ENCODE data around the gene MCU.

MCU gene

DNA sequence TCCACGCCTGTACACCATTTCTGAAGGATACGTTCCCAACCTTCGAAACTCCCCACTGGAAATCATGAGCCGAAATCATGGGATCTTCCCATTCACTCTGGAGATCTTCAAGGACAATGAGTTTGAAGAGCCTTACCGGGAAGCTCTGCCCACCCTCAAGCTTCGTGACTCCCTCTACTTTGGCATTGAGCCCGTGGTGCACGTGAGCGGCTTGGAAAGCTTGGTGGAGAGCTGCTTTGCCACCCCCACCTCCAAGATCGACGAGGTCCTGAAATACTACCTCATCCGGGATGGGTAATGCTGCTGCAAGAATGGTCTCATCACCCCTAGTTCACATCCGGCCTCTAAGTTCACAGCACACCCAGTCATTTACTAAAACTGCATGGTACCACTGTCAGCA lies 232.4 kb downstream of the MCU start:
- TF ChIP-seq, protein P1, sequence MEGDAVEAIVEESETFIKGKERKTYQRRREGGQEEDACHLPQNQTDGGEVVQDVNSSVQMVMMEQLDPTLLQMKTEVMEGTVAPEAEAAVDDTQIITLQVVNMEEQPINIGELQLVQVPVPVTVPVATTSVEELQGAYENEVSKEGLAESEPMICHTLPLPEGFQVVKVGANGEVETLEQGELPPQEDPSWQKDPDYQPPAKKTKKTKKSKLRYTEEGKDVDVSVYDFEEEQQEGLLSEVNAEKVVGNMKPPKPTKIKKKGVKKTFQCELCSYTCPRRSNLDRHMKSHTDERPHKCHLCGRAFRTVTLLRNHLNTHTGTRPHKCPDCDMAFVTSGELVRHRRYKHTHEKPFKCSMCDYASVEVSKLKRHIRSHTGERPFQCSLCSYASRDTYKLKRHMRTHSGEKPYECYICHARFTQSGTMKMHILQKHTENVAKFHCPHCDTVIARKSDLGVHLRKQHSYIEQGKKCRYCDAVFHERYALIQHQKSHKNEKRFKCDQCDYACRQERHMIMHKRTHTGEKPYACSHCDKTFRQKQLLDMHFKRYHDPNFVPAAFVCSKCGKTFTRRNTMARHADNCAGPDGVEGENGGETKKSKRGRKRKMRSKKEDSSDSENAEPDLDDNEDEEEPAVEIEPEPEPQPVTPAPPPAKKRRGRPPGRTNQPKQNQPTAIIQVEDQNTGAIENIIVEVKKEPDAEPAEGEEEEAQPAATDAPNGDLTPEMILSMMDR (conservative IDR thresholded peaks at IDR 0.05; ENCODE audit: low read depth, low read length) = no peak

DNA sequence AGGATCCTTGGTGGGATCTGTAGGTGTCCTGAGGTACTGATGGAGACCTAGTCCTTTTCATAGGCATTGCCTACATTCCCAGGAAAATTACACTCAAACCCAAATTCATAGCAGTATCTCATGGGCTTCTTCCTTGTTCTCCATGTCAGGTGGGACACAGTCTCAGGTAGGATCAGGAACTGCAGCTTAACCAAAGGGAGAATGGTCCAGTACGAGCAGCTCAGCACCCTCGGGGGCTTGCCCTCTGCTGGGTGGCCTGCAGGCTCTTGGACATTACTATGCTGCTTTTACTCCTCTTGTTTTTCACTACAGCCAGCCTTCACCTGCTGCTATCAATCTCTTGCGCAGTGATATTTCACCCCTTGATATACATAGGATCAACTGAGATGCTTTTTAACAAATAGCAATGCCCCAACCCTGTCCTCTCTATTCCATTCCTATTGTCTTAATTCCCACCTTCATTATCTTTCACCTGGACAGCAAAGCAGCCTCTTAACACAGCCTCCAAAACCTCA lies 234.1 kb downstream of the MCU start:
- H3K27ac ChIP-seq = no peak overlapping the region
- H2AFZ ChIP-seq (ENCODE audit: low read depth) = no peak overlapping the region
- no peaks in the 10 kb centered on the region for H3K27me3 ChIP-seq (ENCODE audit: insufficient read depth, low read depth)
- H4K20me1 ChIP-seq (ENCODE audit: insufficient read depth) = no peaks in the 10 kb centered on the region
- H3K4me2 ChIP-seq = no peak overlapping the region
- no peaks in the 10 kb centered on the region for H3K4me1 ChIP-seq (ENCODE audit: low read depth, poor library complexity, severe bottlenecking)
- TF ChIP-seq, protein P1 (conservative IDR thresholded peaks at IDR 0.05; ENCODE audit: low read depth, low read length) = no peak
- H3K9ac ChIP-seq = no peak overlapping the region
- H3K36me3 ChIP-seq (ENCODE audit: insufficient read depth) = no peaks in the 10 kb centered on the region
- H3K4me3 ChIP-seq (IDR thresholded peaks at IDR 0.05; ENCODE audit: insufficient read depth, low read depth, low read length) = no peak overlapping the region
- no peaks in the 10 kb centered on the region for H3K79me2 ChIP-seq (ENCODE audit: insufficient read depth, low read depth)

More for the DNA sequence above, 232.4 kb downstream of the MCU start:
- no peaks in the 10 kb centered on the region for H3K4me1 ChIP-seq (ENCODE audit: low read depth, poor library complexity, severe bottlenecking)
- H3K36me3 ChIP-seq (ENCODE audit: insufficient read depth) = no peaks in the 10 kb centered on the region
- H3K27ac ChIP-seq = no peak overlapping the region
- no peaks in the 10 kb centered on the region for H3K79me2 ChIP-seq (ENCODE audit: insufficient read depth, low read depth)
- no peaks in the 10 kb centered on the region for H3K27me3 ChIP-seq (ENCODE audit: insufficient read depth, low read depth)
- no peak overlapping the region for H2AFZ ChIP-seq (ENCODE audit: low read depth)
- no peaks in the 10 kb centered on the region for H4K20me1 ChIP-seq (ENCODE audit: insufficient read depth)
- H3K9ac ChIP-seq = no peak overlapping the region
- H3K4me3 ChIP-seq (IDR thresholded peaks at IDR 0.05; ENCODE audit: insufficient read depth, low read depth, low read length) = no peak overlapping the region
- no peak overlapping the region for H3K4me2 ChIP-seq

DNA sequence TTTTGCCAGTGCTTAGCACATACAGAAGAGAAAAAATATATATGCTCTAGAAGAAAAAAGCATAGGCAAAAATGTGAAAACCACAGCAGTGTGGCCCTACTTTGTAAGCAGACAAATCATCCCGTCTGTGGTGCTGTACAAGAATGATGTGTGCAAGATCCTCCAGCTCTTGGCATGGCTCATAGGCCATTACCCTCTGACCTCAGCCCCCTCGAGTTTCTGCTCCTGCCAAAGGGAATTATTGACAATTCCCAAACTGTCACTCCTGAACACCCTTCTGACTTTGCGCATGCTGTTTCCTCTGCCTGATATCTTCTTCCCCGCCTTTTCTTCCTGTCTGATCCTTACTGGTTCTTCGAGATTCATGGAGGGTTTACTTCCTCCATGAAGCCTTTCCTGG lies 235.5 kb downstream of the MCU start:
- TF ChIP-seq, protein P1 (conservative IDR thresholded peaks at IDR 0.05; ENCODE audit: low read depth, low read length) = no peak
- Histone ChIP-seq H3K36me3 (ENCODE audit: insufficient read depth) (no peaks in the 10 kb centered on the region), H4K20me1 (ENCODE audit: insufficient read depth) (no peaks in the 10 kb centered on the region), H3K79me2 (ENCODE audit: insufficient read depth, low read depth) (no peaks in the 10 kb centered on the region), H3K9ac (no peak overlapping the region), H3K27me3 (ENCODE audit: insufficient read depth, low read depth) (no peaks in the 10 kb centered on the region), H3K27ac (no peak overlapping the region), H3K4me1 (ENCODE audit: low read depth, poor library complexity, severe bottlenecking) (no peaks in the 10 kb centered on the region), H2AFZ (ENCODE audit: low read depth) (no peak overlapping the region), H3K4me2 (no peak overlapping the region), H3K4me3 (IDR thresholded peaks at IDR 0.05; ENCODE audit: insufficient read depth, low read depth, low read length) (no peak overlapping the region)

DNA sequence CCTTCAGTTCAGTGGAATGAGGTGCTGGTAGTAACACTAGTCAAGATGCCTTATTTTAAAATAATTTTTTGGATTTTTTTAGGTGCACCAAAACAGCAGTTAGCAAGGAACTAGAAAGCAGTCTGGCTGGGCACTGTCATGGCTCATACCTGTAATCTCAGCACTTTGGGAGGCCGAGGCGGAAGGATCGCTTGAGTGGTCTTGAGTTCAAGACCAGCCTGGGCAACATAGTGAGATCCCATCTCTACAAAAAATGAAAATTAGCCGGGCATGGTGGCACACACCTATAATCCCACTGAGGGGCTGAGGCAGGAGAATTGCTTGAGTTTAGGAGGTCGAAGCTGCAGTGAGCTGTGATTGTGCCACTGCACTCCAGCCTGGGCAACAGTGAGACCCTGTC lies 236.9 kb downstream of the MCU start:
- Histone ChIP-seq H3K79me2 (ENCODE audit: insufficient read depth, low read depth) (no peaks in the 10 kb centered on the region), H4K20me1 (ENCODE audit: insufficient read depth) (no peaks in the 10 kb centered on the region), H2AFZ (ENCODE audit: low read depth) (no peak overlapping the region), H3K27ac (no peak overlapping the region), H3K4me3 (IDR thresholded peaks at IDR 0.05; ENCODE audit: insufficient read depth, low read depth, low read length) (no peak overlapping the region), H3K27me3 (ENCODE audit: insufficient read depth, low read depth) (no peaks in the 10 kb centered on the region), H3K36me3 (ENCODE audit: insufficient read depth) (no peaks in the 10 kb centered on the region), H3K4me2 (no peak overlapping the region), H3K4me1 (ENCODE audit: low read depth, poor library complexity, severe bottlenecking) (no peaks in the 10 kb centered on the region), H3K9ac (no peak overlapping the region)
- TF ChIP-seq, protein P1 (conservative IDR thresholded peaks at IDR 0.05; ENCODE audit: low read depth, low read length) = no peak

All from KMS-11 (cell line).